Hematopoietic multipotent progenitor cell treated with erythropoietin and hydrocortisone succinate and interleukin-3 and kit ligand, for 8 days (in vitro differentiated cells): ENCODE measurements around the gene MYH6.
"Not testable (repeated sequence)": the region's sequence is repeated elsewhere in the genome, so short reads cannot be mapped to it uniquely, and the experiment has no call there.

Experiments
- DNase-seq: peaks from one replicate; pipeline ENCODE4 v3.0.0-alpha.2; 2015

The MYH6 gene

DNA sequence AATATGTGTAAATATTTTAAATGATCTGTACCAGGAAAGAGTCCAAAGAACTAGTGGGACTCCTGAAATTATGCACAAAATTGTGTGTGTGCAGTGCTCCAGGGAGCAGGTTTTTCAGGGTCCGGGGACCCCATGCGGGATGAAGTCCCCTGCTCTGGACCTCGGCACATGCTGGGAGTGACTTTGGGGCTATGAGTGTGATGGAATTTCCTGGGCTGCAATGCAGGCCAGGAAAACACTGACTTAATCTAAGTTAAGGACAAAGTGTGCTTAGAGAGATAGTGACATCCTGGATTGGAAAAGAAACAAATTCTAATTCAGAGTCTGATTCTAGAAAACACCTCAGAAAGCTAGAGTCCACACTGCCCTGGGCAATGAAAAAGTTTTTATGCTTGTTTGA, 6.2 kb upstream of the MYH6 start:
- no peak for DNase-seq

GRCh38 chr14:23413681-23414080, 5.6 kb upstream of the MYH6 start:
- DNase-seq: no peak

- DNase-seq: no peak
Measured at GRCh38 chr14:23411563-23412525, 3.8 kb upstream of the MYH6 start.

DNA sequence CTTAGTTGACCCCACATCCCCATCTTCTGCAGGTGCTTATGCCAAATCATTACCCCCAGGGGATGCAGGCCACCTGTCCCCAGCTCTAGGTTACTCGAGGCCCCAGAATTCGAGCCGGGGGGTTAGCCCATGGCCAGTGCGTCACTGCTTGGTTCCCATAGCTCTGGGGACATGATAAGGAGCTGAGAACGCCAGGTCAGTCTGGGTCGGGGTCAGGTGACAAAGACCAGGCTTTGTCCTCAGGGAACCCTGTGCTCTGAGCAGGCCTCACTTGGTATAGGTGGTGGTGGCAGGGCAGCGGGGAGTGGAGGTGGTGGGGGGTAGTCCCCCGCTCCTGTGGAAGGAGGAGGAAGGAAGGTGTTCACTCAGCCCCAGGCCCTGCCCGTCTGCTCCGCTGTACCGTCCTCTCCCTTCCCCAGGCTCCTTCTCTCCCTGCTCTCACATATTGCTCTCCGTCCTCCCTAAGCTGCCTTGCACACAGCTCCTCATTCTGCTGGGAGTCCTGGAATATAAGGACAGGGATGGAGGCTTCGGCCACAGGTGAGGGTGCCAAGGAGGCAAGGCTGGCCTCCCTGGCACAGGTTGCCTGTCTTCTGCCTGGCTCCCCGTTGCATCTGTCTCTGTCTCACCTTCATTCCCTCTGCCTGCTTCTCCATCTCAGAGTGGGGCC, 2.0 kb upstream of the MYH6 start:
- no peak for DNase-seq

DNA sequence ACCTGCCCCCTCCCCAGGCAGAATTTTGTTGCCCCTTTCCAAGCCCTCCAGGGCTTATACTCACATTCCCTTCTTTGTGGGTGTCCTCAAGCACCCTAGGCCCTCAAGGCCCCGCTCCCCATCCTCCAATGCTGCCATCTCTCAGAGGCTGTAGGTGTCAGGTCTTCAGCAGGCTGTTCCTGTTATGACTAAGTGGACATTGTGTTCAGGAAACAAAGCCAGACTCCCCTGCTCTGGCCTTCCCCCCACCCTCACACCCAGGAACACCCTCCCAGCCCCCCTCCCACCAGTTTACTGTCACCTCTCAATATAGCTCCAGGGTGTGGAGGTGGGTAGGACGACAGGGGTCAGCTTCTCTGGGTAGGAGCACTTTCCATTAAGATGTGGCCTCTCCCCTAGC, 1.4 kb upstream of the MYH6 start:
- DNase-seq: no peak

GRCh38 chr14:23408307-23408630, 196 bp upstream of the MYH6 start:
- DNase-seq: no peak

DNA sequence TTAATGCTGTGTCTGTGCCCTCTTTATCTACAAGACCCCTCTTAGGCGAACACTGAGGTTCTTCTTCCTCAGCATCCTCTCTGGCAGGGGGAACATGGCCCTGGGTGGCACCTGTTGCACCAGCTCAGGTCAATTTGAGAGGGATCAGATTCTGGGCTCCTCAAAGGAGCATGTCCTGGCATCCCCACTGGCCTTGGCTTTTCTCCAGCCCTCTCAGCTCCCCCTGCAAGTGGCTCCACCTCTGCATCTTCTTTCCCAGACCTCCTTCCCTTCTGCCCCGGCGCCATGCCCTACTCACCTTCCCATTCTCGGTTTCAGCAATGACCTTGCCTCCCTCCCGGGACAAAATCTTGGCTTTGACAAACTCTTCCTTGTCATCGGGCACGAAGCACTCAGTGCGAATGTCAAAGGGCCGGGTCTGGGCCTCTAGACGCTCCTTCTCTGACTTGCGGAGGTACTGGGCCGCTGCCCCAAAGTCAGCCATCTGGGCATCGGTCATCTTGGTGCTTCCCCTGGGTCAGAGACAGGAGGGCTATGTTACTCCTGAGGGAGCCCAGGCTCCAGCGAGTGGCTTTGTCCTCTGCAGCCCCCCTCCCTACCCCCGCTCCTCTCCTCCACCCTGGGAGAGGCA, 1.2 kb downstream of the MYH6 start:
- no peak for DNase-seq

- no peak for DNase-seq
Measured at GRCh38 chr14:23406244-23406643, 1.8 kb downstream of the MYH6 start.

- DNase-seq: no peak
Measured at GRCh38 chr14:23405516-23406025, 2.5 kb downstream of the MYH6 start.

DNA sequence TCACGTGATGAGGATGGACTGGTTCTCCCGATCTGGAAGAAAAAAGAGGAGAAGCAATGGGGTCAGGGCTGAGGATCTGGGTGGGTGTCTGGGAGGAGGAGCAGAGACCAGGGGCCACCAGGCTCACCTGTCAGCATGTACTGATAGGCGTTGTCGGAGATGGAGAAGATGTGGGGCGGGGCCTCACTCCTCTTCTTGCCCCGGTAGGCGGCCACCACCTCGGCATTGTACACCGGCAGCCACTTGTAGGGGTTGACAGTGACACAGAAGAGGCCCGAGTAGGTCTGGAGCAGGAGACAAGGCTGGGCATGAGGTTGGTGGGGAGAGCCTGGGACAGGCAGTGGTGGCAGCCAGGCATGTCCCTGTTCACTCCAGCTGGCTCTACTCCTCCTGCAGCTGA, 3.0 kb downstream of the MYH6 start:
- DNase-seq: no peak

- DNase-seq: no peak
Measured at GRCh38 chr14:23404331-23404900, 3.7 kb downstream of the MYH6 start.

DNA sequence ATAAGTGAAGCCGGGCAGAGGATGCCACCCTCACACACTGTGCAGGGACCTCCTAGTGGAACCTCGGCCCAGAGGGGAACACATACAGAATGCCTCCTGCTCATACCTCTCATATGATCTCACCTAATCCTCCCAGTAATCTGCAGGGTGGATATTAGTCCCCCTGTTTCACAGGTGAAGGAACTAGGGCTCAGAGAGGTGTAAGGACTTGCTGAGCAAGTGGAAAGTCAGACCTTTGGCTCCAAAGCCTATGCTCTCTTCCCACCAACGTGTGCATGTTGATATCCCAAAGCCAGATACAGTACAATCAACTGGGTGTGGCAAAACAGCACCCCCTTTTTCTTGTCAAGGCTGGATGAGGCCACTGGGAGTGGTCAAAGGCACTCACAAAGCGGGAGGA, 4.2 kb downstream of the MYH6 start:
- no peak for DNase-seq

DNA sequence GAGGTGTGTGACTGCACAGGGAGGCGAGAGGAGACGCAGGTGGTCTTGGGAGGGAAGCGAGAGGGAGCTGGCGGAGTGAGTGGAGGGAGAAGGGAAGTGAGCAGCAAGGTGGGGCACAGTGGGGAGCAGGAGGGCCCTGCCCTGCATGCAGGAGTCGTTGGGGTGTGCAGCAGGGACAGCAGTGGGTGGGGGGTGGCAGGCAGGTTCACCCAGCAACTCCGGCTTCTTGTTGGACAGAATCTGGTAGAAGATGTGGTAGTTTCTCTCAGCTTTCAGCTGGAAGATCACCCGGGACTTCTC, 5.0 kb downstream of the MYH6 start:
- DNase-seq: no peak

- no peak for DNase-seq
Measured at GRCh38 chr14:23402296-23403138, 5.6 kb downstream of the MYH6 start.

- no peak for DNase-seq
Measured at GRCh38 chr14:23401291-23401690, 6.8 kb downstream of the MYH6 start.

GRCh38 chr14:23400496-23401149, 7.5 kb downstream of the MYH6 start:
- DNase-seq: not testable (repeated sequence)

GRCh38 chr14:23399591-23399990, 8.5 kb downstream of the MYH6 start:
- DNase-seq: no peak

DNA sequence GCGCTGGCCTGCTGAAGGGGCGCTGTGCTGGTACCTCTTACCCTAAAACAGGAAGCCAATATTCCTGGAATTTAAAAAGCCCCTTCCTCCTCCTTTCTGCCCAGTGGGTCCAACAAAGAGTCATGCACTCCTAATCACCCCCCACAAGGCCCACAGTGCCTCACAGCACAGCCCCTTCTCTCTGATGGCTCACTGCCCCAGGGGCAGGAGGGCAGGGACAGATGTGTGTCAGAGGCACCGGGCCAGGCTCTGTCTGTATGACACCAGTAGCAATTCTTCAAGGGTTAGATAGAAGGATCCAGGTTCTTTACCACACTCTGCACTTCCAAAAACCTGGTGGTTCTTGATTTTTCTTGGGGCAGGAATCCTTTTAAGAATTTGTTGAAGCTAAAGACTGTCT, 8.9 kb downstream of the MYH6 start:
- no peak for DNase-seq

- DNase-seq: no peak
Measured at GRCh38 chr14:23398348-23398747, 9.7 kb downstream of the MYH6 start.

DNA sequence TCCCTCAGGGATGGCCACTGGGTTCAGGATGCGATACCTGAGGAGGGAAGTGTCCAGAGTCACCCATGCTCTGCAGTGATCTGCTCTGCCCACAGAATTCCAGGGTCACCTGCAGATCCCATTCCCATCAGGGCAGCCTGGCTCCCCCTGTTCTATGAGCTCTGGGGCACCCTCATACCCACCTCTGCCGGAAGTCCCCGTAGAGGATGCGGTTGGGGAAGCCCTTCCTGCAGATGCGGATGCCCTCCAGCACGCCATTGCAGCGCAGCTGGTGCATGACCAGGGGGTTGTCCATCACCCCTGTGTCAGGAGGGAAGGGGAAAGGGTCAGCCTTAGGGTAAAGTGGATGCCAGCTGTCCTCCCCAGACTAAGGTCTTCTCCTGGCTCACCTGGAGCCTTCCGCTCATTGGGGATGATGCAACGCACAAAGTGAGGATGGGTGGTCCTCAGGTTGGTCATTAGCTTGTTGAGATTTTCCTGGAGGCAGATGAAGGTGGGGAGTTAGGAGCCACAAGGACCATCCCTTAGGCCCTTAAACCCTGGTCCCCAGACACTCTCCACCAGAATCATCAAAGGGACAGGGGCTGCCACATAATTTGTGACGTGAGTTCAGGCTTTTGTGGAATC, 11.2 kb downstream of the MYH6 start:
- no peak for DNase-seq

GRCh38 chr14:23396126-23396525, 11.9 kb downstream of the MYH6 start:
- DNase-seq: no peak

DNA sequence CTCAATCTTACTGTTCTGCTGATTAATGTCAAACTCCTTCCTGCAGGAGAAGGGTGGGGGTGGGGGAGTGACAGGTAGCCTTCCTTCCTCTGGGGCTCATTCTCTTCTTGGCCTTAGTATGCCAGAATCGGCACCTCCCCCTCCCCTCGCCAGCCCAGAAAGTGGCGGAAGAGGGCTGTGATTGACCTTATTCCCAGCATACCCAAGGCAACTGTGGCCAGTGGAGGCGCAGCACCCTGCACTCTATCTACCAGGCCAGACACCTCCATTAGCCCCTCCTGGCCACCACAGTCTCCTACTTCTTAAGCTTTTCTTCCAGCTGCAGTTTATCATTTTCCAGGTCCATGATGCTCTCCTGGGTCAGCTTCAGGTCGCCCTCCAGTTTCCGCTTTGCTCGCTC, 15.5 kb downstream of the MYH6 start:
- no peak for DNase-seq
